ENCODE results near the gene LDAH. TPM values are rescaled to one million over a fixed set of nuclear protein-coding genes. Genes with fewer than 3 reads are reported as not detected.

The LDAH gene
- total RNA-seq, 1 experiment from 2014 or later, result 25.4 TPM

DNA sequence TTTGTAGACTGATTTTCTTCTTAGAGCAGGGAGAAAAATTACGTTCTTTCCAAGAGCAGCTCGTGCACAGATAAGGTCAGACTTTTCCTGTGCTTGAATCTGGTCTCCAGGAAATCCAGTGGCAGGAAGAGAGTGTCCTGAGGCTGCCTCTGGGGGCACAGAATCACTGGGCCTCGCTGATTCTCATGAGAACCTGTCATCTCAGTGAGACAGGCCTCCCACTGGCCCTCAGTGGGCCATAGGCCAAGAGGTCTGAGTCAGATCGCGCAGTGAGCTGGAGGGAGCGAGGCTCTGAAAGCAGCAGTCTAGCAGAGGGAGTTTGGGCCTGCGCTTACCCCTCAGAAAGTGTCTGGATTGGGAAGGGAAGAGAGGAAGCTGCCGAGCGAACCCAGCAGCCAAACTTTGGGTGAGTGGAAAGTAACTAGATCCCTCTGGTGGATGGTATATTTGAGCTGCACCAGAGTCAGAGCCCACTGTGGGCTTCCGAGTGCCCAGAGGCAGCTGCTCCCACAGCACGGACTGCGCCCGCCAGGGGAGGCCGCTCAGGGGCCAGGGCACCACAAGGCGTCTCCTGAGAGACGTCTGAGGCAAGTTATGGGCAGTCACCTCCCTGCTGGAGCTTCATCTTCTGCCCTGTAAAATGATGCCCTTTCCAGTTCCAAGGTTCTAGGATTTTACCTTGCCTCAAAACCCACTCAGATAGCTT is 147.8 kb downstream of the LDAH start:
- Histone ChIP-seq H3K36me3 (replicated peaks; ENCODE audit: control insufficient read depth, insufficient read depth, low read length) (no peaks in the 10 kb centered on the region), H3K4me3 (ENCODE audit: insufficient read depth, low read depth, low read length) (no peak overlapping the region), H3K27me3 (ENCODE audit: control insufficient read depth, insufficient read depth, low read length) (peaks cover 35% of the 10 kb centered on the region; the same call in 1 of the 2 replicates)
- DNase-seq, result peak; percentile 28

DNA sequence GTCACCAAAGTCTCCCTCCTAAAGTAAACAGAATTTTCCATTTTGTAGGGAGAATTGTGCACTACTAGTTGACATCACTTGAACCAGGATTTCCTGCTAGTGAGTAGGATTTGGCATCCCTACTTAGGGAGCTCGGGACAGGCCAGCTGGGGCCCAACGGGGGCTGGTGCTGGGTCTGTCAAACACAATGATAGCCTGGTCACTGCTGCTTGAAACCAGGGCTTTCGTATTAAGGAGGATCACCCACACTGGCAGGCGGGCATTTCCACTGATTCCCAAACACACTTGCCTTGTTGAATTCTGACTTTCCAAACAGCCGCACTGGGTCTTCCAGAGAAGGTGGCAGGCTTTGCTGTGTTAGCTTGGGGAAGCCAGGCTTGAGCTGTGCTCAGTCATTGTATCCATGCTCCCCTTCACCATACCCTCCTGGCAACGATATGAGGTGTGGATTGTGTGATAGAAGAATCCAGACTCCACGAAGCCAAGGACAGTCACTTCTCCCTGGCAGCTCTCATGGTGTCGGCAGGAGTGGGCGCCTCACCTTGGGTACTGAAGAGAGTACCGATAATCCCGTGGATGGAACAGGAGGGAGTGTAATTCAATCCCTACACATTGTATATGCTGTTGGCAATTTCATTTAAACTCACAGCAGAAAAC is 148.5 kb downstream of the LDAH start:
- no peak for DNase-seq
- no peaks in the 10 kb centered on the region for H3K36me3 ChIP-seq (replicated peaks; ENCODE audit: control insufficient read depth, insufficient read depth, low read length)
- peaks cover 42% of the 10 kb centered on the region for H3K27me3 ChIP-seq (ENCODE audit: control insufficient read depth, insufficient read depth, low read length)
- no peak overlapping the region for H3K4me3 ChIP-seq (ENCODE audit: insufficient read depth, low read depth, low read length)

DNA sequence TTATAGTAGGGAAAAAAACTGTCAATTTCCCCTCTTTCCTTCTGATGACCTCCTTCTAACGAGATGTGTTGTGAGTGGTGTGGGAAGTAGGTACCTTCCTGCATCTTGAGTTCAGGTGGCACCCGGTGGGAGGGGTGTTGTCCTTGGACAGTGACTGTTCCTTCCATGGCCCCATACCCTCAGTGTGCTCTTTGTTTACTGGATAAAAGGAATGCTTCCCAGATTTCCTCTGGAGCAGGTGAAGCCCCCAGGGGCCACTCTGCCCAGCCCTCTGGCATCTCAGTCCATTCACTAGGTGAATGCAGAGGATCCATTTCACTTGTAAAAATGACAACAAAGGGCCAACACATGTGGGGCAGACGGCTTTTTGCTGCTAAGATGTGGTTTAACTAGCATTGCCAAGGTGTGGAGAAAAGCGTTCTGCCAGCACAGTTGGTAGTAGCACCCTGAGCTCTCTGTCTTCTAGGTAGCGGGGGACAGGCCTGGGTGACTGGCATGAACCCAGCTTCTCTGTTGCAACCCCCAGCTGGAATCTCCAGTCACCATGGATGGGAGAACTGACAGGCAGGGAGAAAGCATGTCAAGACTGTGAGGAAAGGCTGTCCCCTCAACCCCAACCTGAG is 149.1 kb downstream of the LDAH start:
- H3K27me3 ChIP-seq (ENCODE audit: control insufficient read depth, insufficient read depth, low read length), result peaks cover 48% of the 10 kb centered on the region
- peak; percentile 61 for DNase-seq
- H3K4me3 ChIP-seq (ENCODE audit: insufficient read depth, low read depth, low read length), result no peak overlapping the region
- H3K36me3 ChIP-seq (replicated peaks; ENCODE audit: control insufficient read depth, insufficient read depth, low read length), result no peaks in the 10 kb centered on the region

DNA sequence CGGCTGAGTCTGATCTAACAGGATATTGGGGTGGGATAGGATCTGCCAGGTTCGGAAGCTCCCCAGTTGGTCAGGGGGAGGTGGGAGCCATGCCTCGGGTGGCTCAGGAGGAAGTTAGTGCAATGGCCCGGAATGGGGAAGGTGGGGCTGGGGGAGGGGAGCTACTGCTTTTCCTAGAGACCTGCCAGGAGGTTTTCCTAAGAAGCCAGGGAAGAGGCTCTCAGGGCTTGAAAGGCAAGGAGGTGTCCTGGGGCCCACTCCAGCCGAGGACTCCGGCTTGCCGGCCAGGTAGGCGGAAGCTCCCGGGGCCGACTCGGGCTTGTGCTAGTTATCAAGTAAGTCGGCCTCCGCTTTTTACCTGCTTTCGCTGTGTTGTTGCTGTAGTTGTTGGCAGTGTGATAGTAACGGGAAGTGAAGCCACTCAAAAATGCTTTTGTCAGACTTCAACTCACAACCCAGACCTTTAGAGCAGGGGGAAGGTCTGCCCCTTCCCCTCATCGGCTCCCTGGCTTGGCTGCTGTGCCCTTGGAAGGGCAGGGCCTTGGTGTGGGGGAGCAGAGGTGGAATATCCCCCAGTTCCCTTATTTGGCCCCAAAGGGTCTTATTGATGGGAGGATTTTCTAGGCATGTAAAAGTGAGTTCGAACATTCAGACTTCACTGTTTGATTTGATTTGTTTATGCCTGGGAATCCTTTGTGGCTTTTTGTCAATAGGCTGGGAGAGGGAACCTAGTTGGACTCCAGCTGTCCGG is 150.5 kb downstream of the LDAH start:
- peak; percentile 88 for DNase-seq
- H3K36me3 ChIP-seq (replicated peaks; ENCODE audit: control insufficient read depth, insufficient read depth, low read length), result no peaks in the 10 kb centered on the region
- peaks cover 63% of the 10 kb centered on the region for H3K27me3 ChIP-seq (ENCODE audit: control insufficient read depth, insufficient read depth, low read length)
- peak overlapping the region; percentile 2; the same call in 1 of the 2 replicates for H3K4me3 ChIP-seq (ENCODE audit: insufficient read depth, low read depth, low read length)

DNA sequence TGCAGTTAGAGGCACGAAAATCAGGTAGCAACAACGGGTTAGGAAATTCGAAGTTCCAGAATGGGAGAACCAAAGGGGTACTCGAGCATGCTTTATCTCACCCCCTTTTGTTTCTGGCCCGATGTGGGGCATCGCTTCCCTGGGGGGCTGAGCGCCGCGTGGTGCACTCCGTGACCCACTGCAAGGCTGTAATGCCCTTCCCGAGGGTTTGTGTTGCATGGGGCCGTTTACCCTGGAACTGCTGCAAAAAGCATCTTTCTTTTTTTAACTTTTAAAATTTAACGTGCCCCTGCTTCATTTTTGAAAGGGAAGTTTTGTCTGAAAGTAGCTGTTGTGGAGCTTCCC is 151.2 kb downstream of the LDAH start:
- H3K4me3 ChIP-seq (ENCODE audit: insufficient read depth, low read depth, low read length), result no peak overlapping the region

DNA sequence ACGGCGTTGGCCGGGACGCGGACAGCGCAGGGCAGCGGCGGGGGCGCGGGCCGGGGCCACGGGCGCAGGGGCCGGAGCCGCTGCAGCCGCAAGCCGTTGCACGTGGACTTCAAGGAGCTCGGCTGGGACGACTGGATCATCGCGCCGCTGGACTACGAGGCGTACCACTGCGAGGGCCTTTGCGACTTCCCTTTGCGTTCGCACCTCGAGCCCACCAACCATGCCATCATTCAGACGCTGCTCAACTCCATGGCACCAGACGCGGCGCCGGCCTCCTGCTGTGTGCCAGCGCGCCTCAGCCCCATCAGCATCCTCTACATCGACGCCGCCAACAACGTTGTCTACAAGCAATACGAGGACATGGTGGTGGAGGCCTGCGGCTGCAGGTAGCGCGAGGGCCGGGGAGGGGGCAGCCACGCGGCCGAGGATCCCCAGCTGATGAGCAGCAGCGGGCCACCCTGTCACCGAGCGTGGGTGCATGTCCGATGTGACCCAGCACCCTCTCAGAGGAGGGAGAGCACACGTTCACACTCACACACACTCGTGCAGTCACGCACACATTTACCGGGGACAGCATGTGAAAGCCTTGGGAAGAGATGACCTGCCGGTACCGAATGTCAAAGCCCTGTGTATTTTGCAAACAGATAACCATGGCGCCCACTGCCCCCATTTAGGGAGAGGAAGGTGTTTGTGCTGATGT is 151.7 kb downstream of the LDAH start:
- Histone ChIP-seq H3K4me3 (ENCODE audit: insufficient read depth, low read depth, low read length) (no peak overlapping the region), H3K36me3 (replicated peaks; ENCODE audit: control insufficient read depth, insufficient read depth, low read length) (no peaks in the 10 kb centered on the region), H3K27me3 (ENCODE audit: control insufficient read depth, insufficient read depth, low read length) (peaks cover 70% of the 10 kb centered on the region)
- DNase-seq, result no peak

More for the DNA sequence above, 151.2 kb downstream of the LDAH start:
- H3K27me3 ChIP-seq (ENCODE audit: control insufficient read depth, insufficient read depth, low read length), result peaks cover 65% of the 10 kb centered on the region
- H3K36me3 ChIP-seq (replicated peaks; ENCODE audit: control insufficient read depth, insufficient read depth, low read length), result no peaks in the 10 kb centered on the region
- peak; percentile 51 for DNase-seq

DNA sequence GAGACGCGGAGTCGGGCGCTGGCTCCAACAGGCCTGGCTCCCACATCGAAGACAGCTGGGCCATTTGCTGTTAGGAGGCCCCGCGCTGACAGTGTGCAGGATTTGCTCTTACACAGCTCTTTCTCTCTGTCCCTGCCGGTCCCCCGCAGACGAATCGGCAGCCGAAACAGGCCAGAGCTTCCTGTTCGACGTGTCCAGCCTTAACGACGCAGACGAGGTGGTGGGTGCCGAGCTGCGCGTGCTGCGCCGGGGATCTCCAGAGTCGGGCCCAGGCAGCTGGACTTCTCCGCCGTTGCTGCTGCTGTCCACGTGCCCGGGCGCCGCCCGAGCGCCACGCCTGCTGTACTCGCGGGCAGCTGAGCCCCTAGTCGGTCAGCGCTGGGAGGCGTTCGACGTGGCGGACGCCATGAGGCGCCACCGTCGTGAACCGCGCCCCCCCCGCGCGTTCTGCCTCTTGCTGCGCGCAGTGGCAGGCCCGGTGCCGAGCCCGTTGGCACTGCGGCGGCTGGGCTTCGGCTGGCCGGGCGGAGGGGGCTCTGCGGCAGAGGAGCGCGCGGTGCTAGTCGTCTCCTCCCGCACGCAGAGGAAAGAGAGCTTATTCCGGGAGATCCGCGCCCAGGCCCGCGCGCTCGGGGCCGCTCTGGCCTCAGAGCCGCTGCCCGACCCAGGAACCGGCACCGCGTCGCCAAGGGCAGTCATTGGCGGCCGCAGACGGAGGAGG is 152.4 kb downstream of the LDAH start:
- Histone ChIP-seq H3K27me3 (ENCODE audit: control insufficient read depth, insufficient read depth, low read length) (peaks cover 76% of the 10 kb centered on the region), H3K36me3 (replicated peaks; ENCODE audit: control insufficient read depth, insufficient read depth, low read length) (no peaks in the 10 kb centered on the region), H3K4me3 (ENCODE audit: insufficient read depth, low read depth, low read length) (no peak overlapping the region)
- DNase-seq, result peak; percentile 82

DNA sequence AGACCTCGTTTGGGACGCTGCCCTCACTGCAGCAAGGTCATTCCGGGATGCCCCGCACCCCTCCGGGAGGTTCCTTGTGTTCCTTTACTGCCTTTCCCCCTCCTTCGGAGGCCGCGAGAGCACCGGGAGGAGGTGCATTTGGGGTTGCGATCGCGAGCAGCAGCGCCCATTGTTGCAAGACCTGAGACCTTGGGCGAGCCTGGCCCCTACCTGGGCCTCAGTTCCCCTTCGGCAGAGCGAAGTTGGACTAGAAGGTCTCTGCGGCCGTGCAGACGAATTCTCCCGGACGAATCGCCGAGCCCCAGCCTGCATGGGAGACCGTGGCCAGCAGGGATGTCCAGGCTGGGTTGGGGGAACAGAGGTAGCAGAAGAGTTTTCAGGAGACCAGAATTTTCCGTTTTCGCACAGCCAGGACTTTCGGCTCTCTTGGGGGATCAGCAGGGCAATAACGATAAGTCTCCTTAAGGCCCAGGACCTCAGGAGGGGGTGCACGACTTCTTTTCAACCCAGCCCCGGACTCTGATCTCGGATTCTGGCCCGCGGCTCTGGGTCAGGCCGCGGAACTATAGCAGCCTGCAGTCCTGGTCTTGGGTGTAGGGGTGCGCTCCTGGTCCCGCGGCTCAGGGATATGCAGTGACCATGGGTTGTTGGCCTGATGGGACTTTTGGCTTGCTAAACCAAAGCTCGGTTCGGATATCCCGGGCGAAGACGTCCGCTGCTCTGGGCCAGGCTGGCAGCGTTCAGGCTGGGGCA is 153.2 kb downstream of the LDAH start:
- peak; percentile 75 for DNase-seq
- H3K4me3 ChIP-seq (ENCODE audit: insufficient read depth, low read depth, low read length), result no peak overlapping the region
- no peaks in the 10 kb centered on the region for H3K36me3 ChIP-seq (replicated peaks; ENCODE audit: control insufficient read depth, insufficient read depth, low read length)
- H3K27me3 ChIP-seq (ENCODE audit: control insufficient read depth, insufficient read depth, low read length), result peaks cover 80% of the 10 kb centered on the region

DNA sequence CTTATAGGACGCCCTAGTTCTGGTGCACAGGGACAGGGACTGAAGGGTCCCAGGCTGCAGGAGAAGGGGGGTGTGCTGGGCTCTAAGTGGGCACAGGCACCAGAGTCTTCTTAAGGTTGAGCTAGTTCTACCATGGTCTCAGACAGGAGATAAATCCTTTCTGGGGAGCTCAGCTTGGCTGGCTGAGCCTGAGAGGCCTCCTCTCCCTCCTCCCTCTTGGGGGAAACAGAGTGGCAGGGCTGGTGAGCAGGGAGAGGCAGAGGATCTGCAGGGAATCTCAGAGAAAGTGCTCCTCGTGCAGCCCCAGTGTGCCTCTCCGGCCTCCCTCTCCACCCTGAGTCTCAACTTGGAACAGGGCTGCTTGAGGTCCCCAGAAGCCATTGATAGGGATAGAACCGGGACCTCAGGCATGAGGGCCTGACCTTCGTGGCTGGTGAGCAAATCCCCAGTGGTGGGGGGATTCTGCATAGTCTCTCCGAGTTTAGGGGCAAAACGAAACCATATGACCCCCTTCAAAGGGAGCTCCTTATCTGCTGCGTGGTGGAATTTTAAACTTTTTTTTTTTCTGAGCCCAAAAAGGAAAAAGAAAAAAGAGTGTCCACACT is 153.9 kb downstream of the LDAH start:
- Histone ChIP-seq H3K4me3 (ENCODE audit: insufficient read depth, low read depth, low read length) (no peak overlapping the region), H3K27me3 (ENCODE audit: control insufficient read depth, insufficient read depth, low read length) (peaks cover 88% of the 10 kb centered on the region), H3K36me3 (replicated peaks; ENCODE audit: control insufficient read depth, insufficient read depth, low read length) (no peaks in the 10 kb centered on the region)
- peak; percentile 48 for DNase-seq

DNA sequence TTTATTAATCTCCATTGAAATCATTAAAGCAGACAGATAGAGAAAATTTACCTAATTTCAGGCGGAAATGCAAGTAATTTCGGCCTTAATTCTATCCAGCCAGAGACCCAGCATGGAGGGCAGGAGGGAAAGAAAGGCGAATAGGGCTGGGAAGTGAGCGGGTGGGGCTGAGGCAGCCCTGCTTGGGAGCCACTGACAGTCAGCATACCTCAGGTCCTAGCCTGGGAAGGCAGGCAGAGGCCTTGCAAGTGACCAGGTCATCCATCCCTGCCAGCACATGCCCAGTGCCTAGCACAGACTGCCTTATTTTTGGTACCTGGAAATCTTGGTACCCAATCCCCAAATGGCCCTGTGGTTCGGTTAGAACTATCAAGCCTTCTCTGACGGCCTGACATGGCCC is 154.4 kb downstream of the LDAH start:
- Histone ChIP-seq H3K36me3 (replicated peaks; ENCODE audit: control insufficient read depth, insufficient read depth, low read length) (no peaks in the 10 kb centered on the region), H3K4me3 (ENCODE audit: insufficient read depth, low read depth, low read length) (no peak overlapping the region), H3K27me3 (ENCODE audit: control insufficient read depth, insufficient read depth, low read length) (peaks cover 89% of the 10 kb centered on the region)
- DNase-seq, result peak; percentile 55

DNA sequence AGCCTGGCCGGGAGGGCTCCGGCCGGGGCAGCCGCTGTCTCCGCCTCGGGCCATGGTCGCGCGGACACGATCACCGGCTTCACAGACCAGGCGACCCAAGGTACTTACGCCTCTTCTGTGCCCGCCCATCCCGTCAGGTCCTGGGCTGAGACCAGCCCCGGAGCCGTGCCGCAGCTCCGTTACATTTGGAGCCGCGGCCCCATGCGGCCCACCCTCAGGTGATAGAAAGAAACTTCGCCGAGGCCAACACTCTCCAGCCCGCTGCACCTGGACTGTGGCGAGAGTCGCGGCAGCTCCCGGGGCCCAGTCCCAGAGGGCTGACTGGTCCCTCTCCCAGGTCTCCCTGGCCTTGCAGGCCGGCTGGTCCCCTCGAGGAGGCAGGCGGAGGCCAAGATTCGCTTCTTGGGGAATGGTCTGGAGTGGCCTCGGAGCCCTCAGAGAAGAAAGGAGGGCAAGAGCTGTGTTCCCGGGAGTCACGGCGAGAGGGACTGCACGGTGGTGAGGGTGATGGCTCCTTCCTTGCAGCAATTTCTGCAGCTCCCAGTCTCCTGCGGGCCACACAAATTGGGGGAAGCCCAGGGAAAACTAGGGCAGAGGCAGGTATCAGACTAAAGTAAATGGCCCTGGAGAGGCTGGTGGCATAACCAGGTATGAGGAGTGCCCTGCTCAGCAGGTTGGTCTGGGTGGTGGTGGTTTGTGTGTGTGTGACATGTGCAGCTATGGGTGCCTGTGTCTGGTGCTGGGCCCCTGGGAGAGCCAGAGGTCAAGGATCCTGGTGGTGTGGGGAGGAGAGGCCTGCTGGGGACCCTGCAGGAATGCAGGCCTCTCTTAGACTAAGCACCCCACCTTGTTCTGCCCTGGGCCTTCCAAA is 155.1 kb downstream of the LDAH start:
- Histone ChIP-seq H3K36me3 (replicated peaks; ENCODE audit: control insufficient read depth, insufficient read depth, low read length) (no peaks in the 10 kb centered on the region), H3K4me3 (ENCODE audit: insufficient read depth, low read depth, low read length) (peak overlapping the region; percentile 52), H3K27me3 (ENCODE audit: control insufficient read depth, insufficient read depth, low read length) (peaks cover 91% of the 10 kb centered on the region)
- peak; percentile 86 for DNase-seq

DNA sequence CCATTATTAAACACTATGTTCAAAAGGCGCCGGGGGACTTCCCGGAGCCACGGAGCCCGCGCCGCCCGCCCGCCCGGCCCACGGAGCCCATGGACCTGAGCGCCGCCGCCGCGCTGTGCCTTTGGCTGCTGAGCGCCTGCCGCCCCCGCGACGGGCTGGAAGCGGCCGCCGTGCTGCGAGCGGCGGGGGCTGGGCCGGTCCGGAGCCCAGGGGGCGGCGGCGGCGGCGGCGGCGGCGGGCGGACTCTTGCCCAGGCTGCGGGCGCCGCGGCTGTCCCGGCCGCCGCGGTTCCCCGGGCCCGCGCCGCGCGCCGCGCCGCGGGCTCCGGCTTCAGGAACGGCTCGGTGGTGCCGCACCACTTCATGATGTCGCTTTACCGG is 155.8 kb downstream of the LDAH start:
- H3K4me3 ChIP-seq (ENCODE audit: insufficient read depth, low read depth, low read length), result peak overlapping the region; percentile 52
- no peak for DNase-seq
- peaks cover 92% of the 10 kb centered on the region for H3K27me3 ChIP-seq (ENCODE audit: control insufficient read depth, insufficient read depth, low read length)
- H3K36me3 ChIP-seq (replicated peaks; ENCODE audit: control insufficient read depth, insufficient read depth, low read length), result no peaks in the 10 kb centered on the region
